Measurements from ENCODE around the gene HOMER2. TPM values are rescaled to one million over a fixed set of nuclear protein-coding genes. Genes with fewer than 3 reads are reported as not detected.

Gene HOMER2
- total and polyA plus RNA-seq, 9 of the 15 experiments (the other 6 are each of a cell fraction or from before 2014, with no cell fraction given): 0.13 to 0.47 (median 0.29) TPM; not detected in 1

GRCh38 chr15:82810061-82810889 is 142.2 kb downstream of the HOMER2 start (continued):
- TF ChIP-seq TEAD4 (IDR thresholded peaks at IDR 0.05; ENCODE audit: low read length) (no peak), TEAD4 (CRISPR knock-in tag; IDR thresholded peaks at IDR 0.05; ENCODE audit: borderline replicate concordance) (no peak), ZNF24 (IDR thresholded peaks at IDR 0.05) (no peak), NKRF (IDR thresholded peaks at IDR 0.05; ENCODE audit: borderline replicate concordance) (no peak), BCLAF1 (IDR thresholded peaks at IDR 0.05; ENCODE audit: borderline replicate concordance in 1 of 2, control insufficient read depth in 1 of 2, low read depth in 2 of 2, low read length in 1 of 2) (no peak), ZNF436 (CRISPR knock-in tag; IDR thresholded peaks at IDR 0.05) (no peak), KAT7 (CRISPR knock-in tag; IDR thresholded peaks at IDR 0.05; ENCODE audit: borderline replicate concordance) (no peak), HLTF (IDR thresholded peaks at IDR 0.05) (no peak), ZNF507 (tag; conservative IDR thresholded peaks at IDR 0.05) (no peak), THAP7 (CRISPR knock-in tag; IDR thresholded peaks at IDR 0.05) (0 out of 2 replicates have a peak, but pooled peaks have one; percentile 33), HDAC1 (IDR thresholded peaks at IDR 0.05) (no peak)

Measured in K562 (cell line).